Testis (tissue), 3 donors: ENCODE data around the gene GAB2. TPM values are rescaled to one million over a fixed set of nuclear protein-coding genes. Genes with fewer than 3 reads are reported as not detected.

Source experiments
- DNase-seq: peaks from one replicate; pipeline ENCODE4 v3.0.0-alpha.2; 2019
- H3K27ac ChIP-seq, 2 donors: fragments of 200-600 bp; sonication (generic); one replicate each; pipeline ENCODE4 v1.5.1; 2019
- H3K27me3 ChIP-seq: fragments of 200-600 bp; sonication (generic); one replicate; pipeline ENCODE4 v1.5.1; 2019
- H3K36me3 ChIP-seq: fragments of 200-600 bp; sonication (generic); one replicate; pipeline ENCODE4 v1.5.1; 2017; ENCODE audit warnings: low read depth; ENCODE audit errors: missing control alignments
- H3K4me1 ChIP-seq: fragments of 200-600 bp; sonication (generic); one replicate; pipeline ENCODE4 v1.5.1; 2019
- H3K4me3 ChIP-seq, 2 donors: fragments of 200-600 bp; sonication (generic); one replicate each; pipeline ENCODE4 v1.5.1; 2017 to 2019
- H3K9me3 ChIP-seq: fragments of 200-600 bp; sonication (generic); one replicate; pipeline ENCODE4 v1.5.1; 2017
- POLR2A ChIP-seq: fragments of 450-650 bp; IDR thresholded peaks from one replicate; pipeline ENCODE4 v1.6.1; 2017; ENCODE audit warnings: antibody characterized with exemption, mild to moderate bottlenecking, moderate library complexity
- WGBS, 2 donors: methylation state at CpG; one replicate each; pipeline ENCODE4 v1.1.5; 2018; 5-methylcytosine and 5-hydroxymethylcytosine counted together
- intact Hi-C: fragments of 100-400 bp; cut with DNase I; formaldehyde crosslinking; loops from one replicate; pipeline ENCODE4 v1.15.1; 2023; ENCODE audit warnings: low total_unique reads
- polyA plus RNA-seq: library from polyadenylated mRNA; stranded (reverse); fragments of 350-450 nt; fragmentation: Illumina TruSeq; extraction: RNeasy Lipid Tissue Mini Kit (QIAGEN cat#74804); gene quantifications from one replicate; pipeline ENCODE4 v1.2.3, GENCODE V29; 2014; ENCODE audit warnings: low read depth, low replicate concordance; ENCODE audit not compliant: insufficient read depth
- total RNA-seq, 2 donors: library from RNA; depleted of rRNA; stranded (reverse); fragments of >200 nt; gene quantifications; one replicate each; pipeline ENCODE4 v1.2.3, GENCODE V29; 2016
- TF ChIP-seq, protein P1 (sequence below), 3 experiments: fragments of 450-650 bp in 2 of 3; fragments of 200-600 bp in 1 of 3; sonication (generic) in 1 of 3; IDR thresholded peaks; one replicate each; pipeline ENCODE4 v1.5.1; 2016 to 2019; ENCODE audit warnings: antibody characterized with exemption in 3 of 3, mild to moderate bottlenecking in 2 of 3, moderate library complexity in 1 of 3

GAB2 gene
- total and polyA plus RNA-seq, 3 donors from 2014 or later: 9.2 to 14.3 (median 10.9) TPM

DNA sequence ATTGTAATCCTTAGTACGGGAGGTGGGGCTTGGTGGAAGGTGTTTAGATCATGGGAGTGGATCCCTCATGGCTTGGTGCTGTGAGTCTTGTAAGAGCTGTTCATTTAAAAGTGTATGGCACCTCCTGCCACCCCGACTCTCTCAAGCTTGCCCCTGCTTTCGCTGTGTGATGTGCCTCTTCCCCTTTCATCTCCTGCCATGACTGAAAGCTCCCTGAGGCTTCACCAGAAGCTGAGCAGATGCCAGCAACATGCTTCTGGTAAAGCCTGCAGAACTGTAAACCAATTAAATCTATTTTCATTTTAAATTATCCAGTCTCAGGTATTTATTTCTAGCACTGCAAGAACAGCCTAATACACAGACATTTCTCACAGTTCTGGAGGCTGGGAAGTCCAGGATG lies 40.8 kb downstream of the GAB2 start:
- intact Hi-C loops: no loop called here
- H3K9me3 ChIP-seq: no peaks in the 10 kb centered on the region
- TF ChIP-seq, protein P1, sequence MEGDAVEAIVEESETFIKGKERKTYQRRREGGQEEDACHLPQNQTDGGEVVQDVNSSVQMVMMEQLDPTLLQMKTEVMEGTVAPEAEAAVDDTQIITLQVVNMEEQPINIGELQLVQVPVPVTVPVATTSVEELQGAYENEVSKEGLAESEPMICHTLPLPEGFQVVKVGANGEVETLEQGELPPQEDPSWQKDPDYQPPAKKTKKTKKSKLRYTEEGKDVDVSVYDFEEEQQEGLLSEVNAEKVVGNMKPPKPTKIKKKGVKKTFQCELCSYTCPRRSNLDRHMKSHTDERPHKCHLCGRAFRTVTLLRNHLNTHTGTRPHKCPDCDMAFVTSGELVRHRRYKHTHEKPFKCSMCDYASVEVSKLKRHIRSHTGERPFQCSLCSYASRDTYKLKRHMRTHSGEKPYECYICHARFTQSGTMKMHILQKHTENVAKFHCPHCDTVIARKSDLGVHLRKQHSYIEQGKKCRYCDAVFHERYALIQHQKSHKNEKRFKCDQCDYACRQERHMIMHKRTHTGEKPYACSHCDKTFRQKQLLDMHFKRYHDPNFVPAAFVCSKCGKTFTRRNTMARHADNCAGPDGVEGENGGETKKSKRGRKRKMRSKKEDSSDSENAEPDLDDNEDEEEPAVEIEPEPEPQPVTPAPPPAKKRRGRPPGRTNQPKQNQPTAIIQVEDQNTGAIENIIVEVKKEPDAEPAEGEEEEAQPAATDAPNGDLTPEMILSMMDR (IDR thresholded peaks at IDR 0.05): no peak
- TF ChIP-seq POLR2A: no peak
- DNase-seq: no peak
- no peaks in the 10 kb centered on the region for H3K36me3 ChIP-seq
- no peaks in the 10 kb centered on the region for H3K27me3 ChIP-seq
- H3K27ac ChIP-seq: no peak overlapping the region
- no peaks in the 10 kb centered on the region for H3K4me1 ChIP-seq
- WGBS, 2 donors: 100% methylated on average over 2 to 3 of the region's 3 CpGs
- no peak overlapping the region for H3K4me3 ChIP-seq

DNA sequence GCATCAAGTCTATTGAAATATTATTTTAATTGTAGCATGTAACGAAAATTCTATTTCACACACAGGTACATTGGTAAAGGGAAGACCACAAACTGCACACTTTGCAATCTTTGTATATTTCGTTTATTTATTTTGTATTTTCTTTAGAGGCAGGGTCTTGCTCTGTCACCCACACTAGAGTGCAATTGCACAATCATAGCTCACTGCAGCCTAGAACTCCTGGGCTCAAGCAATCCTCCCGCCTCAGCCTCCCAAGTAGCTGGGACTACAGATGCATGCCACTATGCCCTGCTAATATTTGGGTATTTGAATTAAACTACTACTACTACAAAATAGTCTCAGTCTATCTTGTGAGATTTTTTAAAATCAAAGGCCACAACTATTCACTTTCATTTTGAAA lies 42.7 kb downstream of the GAB2 start:
- DNase-seq: no peak
- no peak overlapping the region for H3K4me3 ChIP-seq
- no peaks in the 10 kb centered on the region for H3K9me3 ChIP-seq
- H3K36me3 ChIP-seq: no peaks in the 10 kb centered on the region
- no peaks in the 10 kb centered on the region for H3K27me3 ChIP-seq
- H3K4me1 ChIP-seq: peaks cover 7% of the 10 kb centered on the region
- WGBS, 2 donors: 85 to 92% methylated on average over 3 of the region's 3 CpGs
- intact Hi-C loops: no loop called here
- no peak for TF ChIP-seq POLR2A
- TF ChIP-seq, protein P1 (IDR thresholded peaks at IDR 0.05): no peak
- no peak overlapping the region for H3K27ac ChIP-seq

DNA sequence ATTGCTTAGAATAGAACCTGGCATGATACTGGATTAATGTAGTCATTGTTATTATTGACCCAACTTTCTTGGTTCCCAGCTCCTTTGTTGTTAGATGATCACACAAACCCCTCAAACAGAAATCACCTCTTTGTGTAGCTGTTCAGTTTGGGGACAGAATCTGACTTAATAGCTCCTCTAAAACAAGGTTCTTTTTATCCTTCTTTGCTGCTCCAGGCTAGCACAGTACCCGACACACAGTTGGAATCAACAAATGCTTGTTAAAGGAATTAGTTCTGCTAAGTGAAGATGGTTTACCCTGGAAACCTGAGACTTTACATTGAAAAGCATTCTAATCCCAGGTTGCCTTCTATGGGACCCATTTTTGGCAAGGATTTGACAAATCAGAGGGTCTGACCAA lies 43.9 kb downstream of the GAB2 start:
- Histone ChIP-seq H3K27me3 (no peaks in the 10 kb centered on the region), H3K4me1 (peaks cover 7% of the 10 kb centered on the region), H3K4me3 (no peak overlapping the region), H3K27ac (no peak overlapping the region), H3K36me3 (no peaks in the 10 kb centered on the region), H3K9me3 (no peaks in the 10 kb centered on the region)
- intact Hi-C loops: no loop called here
- TF ChIP-seq, protein P1 (IDR thresholded peaks at IDR 0.05): no peak
- no peak for TF ChIP-seq POLR2A
- 95 to 100% methylated on average over 1 of the region's 1 CpG for WGBS, 2 donors
- no peak for DNase-seq

DNA sequence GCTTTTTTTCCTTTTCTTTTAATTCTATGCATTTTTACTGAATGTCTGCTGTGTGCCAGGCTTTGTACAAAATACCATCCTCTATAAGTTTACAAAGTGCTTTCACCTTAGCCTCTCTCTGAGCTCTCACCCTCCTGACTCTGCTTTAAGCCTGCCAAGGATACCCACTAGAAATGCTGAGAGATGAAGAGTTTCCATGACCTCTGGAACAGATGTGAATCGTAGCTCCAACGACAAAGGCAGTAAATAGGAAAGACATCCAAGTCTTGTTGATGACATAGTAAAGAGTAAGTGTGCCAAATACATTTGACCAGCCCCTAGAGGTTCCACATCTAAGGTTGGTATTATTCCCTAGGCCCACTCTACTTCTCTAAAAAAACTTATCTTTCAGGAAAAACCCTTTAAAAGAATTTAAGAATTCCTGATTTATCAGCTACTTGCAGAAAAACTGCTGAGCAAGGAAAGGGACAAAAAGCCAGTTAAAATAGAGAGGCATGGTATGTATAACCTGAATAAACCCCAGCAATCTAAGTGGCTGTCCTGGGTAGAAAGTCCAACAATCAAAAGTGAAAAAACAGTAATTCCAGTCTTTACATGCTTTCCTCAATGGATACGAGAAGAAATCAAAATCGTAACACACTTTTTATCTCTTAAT lies 45.4 kb downstream of the GAB2 start:
- no peaks in the 10 kb centered on the region for H3K9me3 ChIP-seq
- H3K27me3 ChIP-seq: no peaks in the 10 kb centered on the region
- no peak overlapping the region for H3K27ac ChIP-seq
- TF ChIP-seq, protein P1 (IDR thresholded peaks at IDR 0.05): no peak
- TF ChIP-seq POLR2A: no peak
- peaks cover 7% of the 10 kb centered on the region for H3K4me1 ChIP-seq
- no peak overlapping the region for H3K4me3 ChIP-seq
- H3K36me3 ChIP-seq: no peaks in the 10 kb centered on the region
- intact Hi-C loops: no loop called here
- no peak for DNase-seq
- 59 to 63% methylated on average over 4 of the region's 4 CpGs for WGBS, 2 donors
